H1 (cell line): ENCODE data around the gene BPI. TPM values are rescaled to one million over a fixed set of nuclear protein-coding genes. Genes with fewer than 3 reads are reported as not detected.

ENCODE experiments used
- CTCF ChIA-PET: fragments of 300-600 bp; sonication (Branson Sonifier 250); formaldehyde crosslinking; loops from one replicate; lab custom pipeline; 2021; ENCODE audit not compliant: partially characterized antibody; lab: Charles Lee
- POLR2A ChIA-PET: fragments of 300-600 bp; sonication (Branson Sonifier 250); formaldehyde crosslinking; loops from one replicate; lab custom pipeline; 2021; ENCODE audit warnings: inconsistent platforms; ENCODE audit not compliant: partially characterized antibody; lab: Charles Lee
- DNase-seq, 2 experiments: peaks; one replicate each; pipeline versions ENCODE4 v3.0.0 to v3.0.0-alpha.2; 2010 to 2022; ENCODE audit warnings: low spot score in 2 of 2, low read depth in 1 of 2, mixed read lengths in 1 of 2
- FAIRE-seq: peaks from 2 replicates; lab custom pipeline; 2011; peaks lifted over from hg19 to GRCh38; lab: Jason Lieb, UNC
- H2AFZ ChIP-seq: 2 replicates; pipeline ENCODE4 v1.8.1; 2012; ENCODE audit warnings: low read length, inconsistent platforms
- H2AK5ac ChIP-seq: 2 replicates; pipeline ENCODE4 v1.6.1; 2013; ENCODE audit warnings: low read depth, low read length
- H2BK120ac ChIP-seq: replicated peaks from 2 replicates; pipeline ENCODE3; 2013; ENCODE audit warnings: low read depth, low read length, inconsistent platforms
- H2BK12ac ChIP-seq: 2 replicates; pipeline ENCODE4 v1.6.1; 2013; ENCODE audit warnings: low read depth, low read length
- H2BK15ac ChIP-seq: 2 replicates; pipeline ENCODE4 v1.6.1; 2013; ENCODE audit warnings: low read length
- H2BK20ac ChIP-seq: 2 replicates; pipeline ENCODE4 v1.6.1; 2013; ENCODE audit warnings: low read length
- H2BK5ac ChIP-seq: 2 replicates; pipeline ENCODE4 v1.6.1; 2013; ENCODE audit warnings: low read depth, low read length
- H3K14ac ChIP-seq: 2 replicates; pipeline ENCODE4 v1.6.1; 2013; ENCODE audit warnings: inconsistent platforms; ENCODE audit not compliant: insufficient read length
- H3K18ac ChIP-seq: 2 replicates; pipeline ENCODE4 v1.6.1; 2013; ENCODE audit warnings: low read length; ENCODE audit errors: extremely low read depth
- H3K23ac ChIP-seq: 2 replicates; pipeline ENCODE4 v1.6.1; 2013; ENCODE audit warnings: inconsistent platforms; ENCODE audit not compliant: insufficient read length
- H3K23me2 ChIP-seq: 2 replicates; pipeline ENCODE4 v1.6.1; 2013; ENCODE audit warnings: low read depth, low read length
- H3K27ac ChIP-seq: 2 replicates; pipeline ENCODE4 v1.6.1; 2011; ENCODE audit warnings: low read depth, low read length, inconsistent platforms
- H3K27me3 ChIP-seq, 4 experiments: replicated peaks in 1 of 4; 1 replicate in 1 of 4; 2 replicates in 3 of 4; pipeline versions ENCODE4 v1.6.1 to v1.8.1; 2011 to 2013; ENCODE audit warnings: low read length in 3 of 4, mild to moderate bottlenecking in 3 of 4, inconsistent platforms in 2 of 4, mixed read lengths in 2 of 4, moderate library complexity in 1 of 4; ENCODE audit not compliant: control insufficient read depth in 3 of 4, insufficient read depth in 3 of 4; ENCODE audit errors: extremely low read depth in 1 of 4
- H3K36me3 ChIP-seq, 4 experiments: 2 replicates each; pipeline versions ENCODE4 v1.6.1 to v1.8.1; 2011 to 2013; ENCODE audit warnings: mild to moderate bottlenecking in 4 of 4, low read length in 3 of 4, moderate library complexity in 2 of 4, control low read depth in 1 of 4, inconsistent platforms in 1 of 4; ENCODE audit not compliant: insufficient read depth in 4 of 4, control insufficient read depth in 2 of 4
- H3K4ac ChIP-seq: replicated peaks from 2 replicates; pipeline ENCODE3; 2013; ENCODE audit warnings: low read length, low read depth, mixed read lengths, inconsistent platforms; ENCODE audit not compliant: insufficient read length
- H3K4me1 ChIP-seq, 4 experiments: replicated peaks in 1 of 4; 1 replicate in 1 of 4; 2 replicates in 3 of 4; pipeline versions ENCODE4 v1.6.1 to v1.8.1; 2011 to 2013; ENCODE audit warnings: low read length in 3 of 4, inconsistent platforms in 2 of 4, mixed read lengths in 1 of 4; ENCODE audit not compliant: insufficient read depth in 4 of 4, control insufficient read depth in 3 of 4
- H3K4me2 ChIP-seq, 2 experiments: 2 replicates each; pipeline versions ENCODE4 v1.6.1 to v1.8.1; 2011 to 2013; ENCODE audit warnings: low read depth in 2 of 2, low read length in 2 of 2, control low read depth in 1 of 2, inconsistent platforms in 1 of 2, mild to moderate bottlenecking in 1 of 2; ENCODE audit not compliant: insufficient read depth in 1 of 2
- H3K4me3 ChIP-seq, 4 experiments: fragments of 200-600, 300-600 bp in 1 of 4; sonication (generic), shearing (Covaris generic), sonication (Bioruptor Twin) in 1 of 4; 2 replicates each; pipeline versions ENCODE4 v1.5.1 to v1.8.1; 2011 to 2016; ENCODE audit warnings: low read length in 4 of 4, low read depth in 3 of 4, control low read depth in 2 of 4, inconsistent platforms in 2 of 4, mild to moderate bottlenecking in 2 of 4, mixed read lengths in 1 of 4, moderate library complexity in 1 of 4; ENCODE audit not compliant: insufficient read depth in 2 of 4; ENCODE audit errors: extremely low read depth in 1 of 4
- H3K56ac ChIP-seq: replicated peaks from 2 replicates; pipeline ENCODE3; 2013; ENCODE audit warnings: low read depth, mild to moderate bottlenecking, mixed read lengths, low read length, inconsistent platforms; ENCODE audit not compliant: insufficient read length
- H3K79me1 ChIP-seq: 2 replicates; pipeline ENCODE4 v1.6.1; 2013; ENCODE audit warnings: low read depth, low read length, control low read depth
- H3K79me2 ChIP-seq, 2 experiments: 2 replicates each; pipeline versions ENCODE4 v1.6.1 to v1.8.1; 2012 to 2013; ENCODE audit warnings: low read length in 2 of 2, mild to moderate bottlenecking in 2 of 2, inconsistent platforms in 1 of 2; ENCODE audit not compliant: insufficient read depth in 2 of 2, control insufficient read depth in 1 of 2
- H3K9ac ChIP-seq, 4 experiments: replicated peaks in 1 of 4; 1 replicate in 1 of 4; 2 replicates in 3 of 4; pipeline versions ENCODE4 v1.6.1 to v1.8.1; 2011 to 2013; ENCODE audit warnings: low read depth in 3 of 4, low read length in 3 of 4, control low read depth in 2 of 4, mild to moderate bottlenecking in 2 of 4, moderate library complexity in 2 of 4, inconsistent platforms in 1 of 4; ENCODE audit errors: extremely low read depth in 1 of 4
- H3K9me3 ChIP-seq, 2 experiments: 2 replicates each; pipeline versions ENCODE4 v1.6.1 to v1.8.1; 2012 to 2013; ENCODE audit warnings: mild to moderate bottlenecking in 2 of 2, moderate library complexity in 2 of 2, control low read depth in 1 of 2, inconsistent platforms in 1 of 2, low read depth in 1 of 2, low read length in 1 of 2, mixed read lengths in 1 of 2; ENCODE audit not compliant: insufficient read depth in 2 of 2
- H4K20me1 ChIP-seq, 2 experiments: replicated peaks in 1 of 2; 2 replicates each; pipeline versions ENCODE3 to v1.8.1; 2011 to 2013; ENCODE audit warnings: inconsistent platforms in 2 of 2, low read length in 2 of 2, mild to moderate bottlenecking in 1 of 2; ENCODE audit not compliant: insufficient read depth in 2 of 2, control insufficient read depth in 1 of 2
- H4K5ac ChIP-seq: 2 replicates; pipeline ENCODE4 v1.6.1; 2013; ENCODE audit warnings: low read length, low read depth, mixed read lengths, inconsistent platforms; ENCODE audit not compliant: insufficient read length
- H4K8ac ChIP-seq: 2 replicates; pipeline ENCODE4 v1.8.0; 2013; ENCODE audit warnings: mild to moderate bottlenecking, moderate library complexity, low read length, inconsistent platforms; ENCODE audit not compliant: insufficient read depth; ENCODE audit errors: extremely low read depth
- H4K91ac ChIP-seq: replicated peaks from 2 replicates; pipeline ENCODE3; 2013; ENCODE audit warnings: low read length, mixed read lengths, inconsistent platforms; ENCODE audit not compliant: insufficient read length
- BRCA1 ChIP-seq: IDR thresholded peaks from 2 replicates; pipeline ENCODE4 v1.6.1; 2012; ENCODE audit warnings: low read depth, low read length, improper control_type of control experiment
- CBX8 ChIP-seq: fragments of 300-800, 300-1000 bp; sonication (generic); IDR thresholded peaks from 2 replicates; pipeline ENCODE4 v1.7.1; 2016; ENCODE audit warnings: low read depth, low read length, borderline replicate concordance
- GABPA ChIP-seq: IDR thresholded peaks from 2 replicates; pipeline ENCODE4 v1.6.1; 2011; ENCODE audit warnings: mild to moderate bottlenecking, low read length, moderate library complexity, borderline replicate concordance; ENCODE audit not compliant: insufficient read depth
- KDM4A ChIP-seq: IDR thresholded peaks from one replicate; pipeline ENCODE4 v1.7.1; 2012; ENCODE audit warnings: low read depth, mild to moderate bottlenecking, moderate library complexity, low read length, inconsistent platforms; ENCODE audit not compliant: severe bottlenecking
- RBBP5 ChIP-seq: IDR thresholded peaks from 2 replicates; pipeline ENCODE4 v1.7.1; 2012; ENCODE audit warnings: low read depth, mild to moderate bottlenecking, inconsistent platforms, low read length, moderate library complexity, borderline replicate concordance
- SIRT6 ChIP-seq: IDR thresholded peaks from one replicate; pipeline ENCODE4 v1.7.1; 2012; ENCODE audit warnings: low read length, inconsistent platforms
- SRF ChIP-seq: IDR thresholded peaks from 2 replicates; pipeline ENCODE4 v1.6.1; 2011; ENCODE audit warnings: mild to moderate bottlenecking, low read depth, low read length, moderate library complexity
- TBP ChIP-seq: IDR thresholded peaks from 2 replicates; pipeline ENCODE4 v1.6.1; 2011; ENCODE audit warnings: low read depth, low read length, improper control_type of control experiment
- USF2 ChIP-seq: IDR thresholded peaks from 2 replicates; pipeline ENCODE4 v1.6.1; 2011; ENCODE audit warnings: low read length, improper control_type of control experiment
- WGBS, 2 experiments: shearing (Covaris generic) in 1 of 2; methylation state at CpG; one replicate each; pipeline versions ENCODE4 v1.1.6 to v1.1.7; 2013 to 2015; ENCODE audit warnings: low lambda C conversion rate in 2 of 2, mixed read lengths in 2 of 2, inconsistent platforms in 1 of 2, low coverage in 1 of 2, missing lambda C conversion rate in 1 of 2; ENCODE audit not compliant: insufficient replicate concordance in 2 of 2, insufficient coverage in 1 of 2, insufficient read length in 1 of 2; ENCODE audit errors: extremely low coverage in 1 of 2, missing lambda C conversion rate in 1 of 2; 5-methylcytosine and 5-hydroxymethylcytosine counted together
- polyA plus RNA-seq, 7 experiments: library from polyadenylated mRNA; depleted of rRNA in 3 of 7; stranded (reverse) in 5 of 7; unstranded in 2 of 7; fragments of >200 nt in 5 of 7; fragments of 200-250 nt in 2 of 7; gene quantifications; 1 replicate in 5 of 7; 2 replicates in 1 of 7; 4 replicates in 1 of 7; pipeline versions ENCODE4 v1.2.1 to v1.2.3, GENCODE V29; 2011 to 2013; ENCODE audit warnings: missing spikeins in 2 of 7, mixed read lengths in 2 of 7
- total RNA-seq: library from RNA; stranded (reverse); fragmentation: NEBNext Ultra II Directional; extraction: Animal tissue kit (Norgen Biotek cat#: 25700); gene quantifications from 2 replicates; pipeline ENCODE4 v1.2.1, GENCODE V29; 2021
- TF ChIP-seq, protein P1 (sequence below): IDR thresholded peaks from 2 replicates; pipeline ENCODE4 v1.6.1; 2012; ENCODE audit warnings: low read length, inconsistent platforms

Gene BPI
- total and polyA plus RNA-seq, 2 of the 8 experiments (the other 6 are each of a cell fraction or from before 2014, with no cell fraction given), result not detected

GRCh38 chr20:38307371-38308046, 3.6 kb downstream of the BPI start:
- Histone ChIP-seq H4K8ac (no peak overlapping the region), H2BK120ac (no peak overlapping the region), H3K23me2 (no peaks in the 10 kb centered on the region), H2AFZ (no peak overlapping the region), H3K4ac (no peak overlapping the region), H2BK15ac (no peak overlapping the region), H2BK5ac (no peak overlapping the region), H2AK5ac (no peak overlapping the region), H3K18ac (no peak overlapping the region), H4K20me1 (no peaks in the 10 kb centered on the region), H2BK20ac (no peak overlapping the region), H4K91ac (no peak overlapping the region), H3K9me3 (no peaks in the 10 kb centered on the region; a peak in 1 of 4 replicates), H2BK12ac (no peak overlapping the region), H4K5ac (no peak overlapping the region), H3K79me2 (no peaks in the 10 kb centered on the region), H3K56ac (no peak overlapping the region), H3K9ac (no peak overlapping the region; a peak in 1 of 7 replicates), H3K36me3 (no peaks in the 10 kb centered on the region), H3K27me3 (no peaks in the 10 kb centered on the region; a peak in 1 of 7 replicates), H3K4me1 (no peaks in the 10 kb centered on the region), H3K27ac (no peak overlapping the region), H3K4me2 (no peak overlapping the region), H3K14ac (no peak overlapping the region), H3K4me3 (no peak overlapping the region), H3K79me1 (no peaks in the 10 kb centered on the region), H3K23ac (no peak overlapping the region)
- 84% methylated on average over 8 of the region's 8 CpGs; no CpG with 5 or more reads in 1 of the 2 experiments for WGBS, 2 experiments
- POLR2A ChIA-PET, result interaction anchor here (0.8 to 1.9 kb wide), 3 partner anchors 9 to 111 kb away, joined by 3 to 4 read pairs (median 4); no protein-coding TSS in a partner anchor
- FAIRE-seq, result no peak
- no peak for DNase-seq
- CTCF ChIA-PET, result interaction anchor here (0.6 to 2.5 kb wide), 10 partner anchors 16 to 253 kb away, joined by 3 to 10 read pairs (median 3); no protein-coding TSS in a partner anchor
- TF ChIP-seq, protein P1, sequence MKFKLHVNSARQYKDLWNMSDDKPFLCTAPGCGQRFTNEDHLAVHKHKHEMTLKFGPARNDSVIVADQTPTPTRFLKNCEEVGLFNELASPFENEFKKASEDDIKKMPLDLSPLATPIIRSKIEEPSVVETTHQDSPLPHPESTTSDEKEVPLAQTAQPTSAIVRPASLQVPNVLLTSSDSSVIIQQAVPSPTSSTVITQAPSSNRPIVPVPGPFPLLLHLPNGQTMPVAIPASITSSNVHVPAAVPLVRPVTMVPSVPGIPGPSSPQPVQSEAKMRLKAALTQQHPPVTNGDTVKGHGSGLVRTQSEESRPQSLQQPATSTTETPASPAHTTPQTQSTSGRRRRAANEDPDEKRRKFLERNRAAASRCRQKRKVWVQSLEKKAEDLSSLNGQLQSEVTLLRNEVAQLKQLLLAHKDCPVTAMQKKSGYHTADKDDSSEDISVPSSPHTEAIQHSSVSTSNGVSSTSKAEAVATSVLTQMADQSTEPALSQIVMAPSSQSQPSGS, result no peak
- no peak for TF ChIP-seq USF2
- TF ChIP-seq KDM4A, result no peak
- no peak for TF ChIP-seq SRF
- no peak for TF ChIP-seq BRCA1
- no peak for TF ChIP-seq CBX8
- TF ChIP-seq SIRT6, result no peak
- no peak for TF ChIP-seq RBBP5
- no peak for TF ChIP-seq TBP
- TF ChIP-seq GABPA, result no peak
